Activated CD4-positive, CD25-positive, alpha-beta regulatory T cell treated with anti-CD3 and anti-CD28 coated beads, Interleukin-2, amount 50 U/mL, for 24 hours (primary cell): Measurements from ENCODE around the gene TMEM134.

Source experiments
- ATAC-seq, 2 donors: fragments of 150-1000 bp; cut with Tn5 transposase; one replicate each; pipeline ENCODE4 v1.10.0; 2021; ENCODE audit warnings: mild to moderate bottlenecking in 1 of 2, moderate library complexity in 1 of 2

Gene TMEM134

GRCh38 chr11:67419325-67420049, 49.6 kb downstream of the TMEM134 start:
- no peak for ATAC-seq

- no peak for ATAC-seq
These were observed 50.4 kb downstream of the TMEM134 start for GRCh38 chr11:67418476-67419281.

- ATAC-seq: no peak
These were observed 51.6 kb downstream of the TMEM134 start for GRCh38 chr11:67417425-67417824.

- no peak for ATAC-seq
These were observed 52.4 kb downstream of the TMEM134 start for GRCh38 chr11:67416416-67417335.

- ATAC-seq: no peak
These were observed 53.3 kb downstream of the TMEM134 start, which contains the start of gene CARNS1 for GRCh38 chr11:67415501-67416304. TSS of gene CARNS1 (plus strand) at chr11:67415678. CDS start at chr11:67416200, 522 bp downstream.

GRCh38 chr11:67413266-67413849, 55.7 kb downstream of the TMEM134 start:
- no peak for ATAC-seq

- ATAC-seq: no peak
These were observed 56.4 kb downstream of the TMEM134 start for GRCh38 chr11:67412495-67413179.

GRCh38 chr11:67411785-67412152, 57.3 kb downstream of the TMEM134 start:
- no peak for ATAC-seq
